Stimulated activated CD4-positive, alpha-beta T cell treated with anti-CD3 and anti-CD28 coated beads, Interleukin-12 subunit alpha, Interleukin-12 subunit beta, amount 100 ng/mL, for 4 hours (primary cell): Measurements from ENCODE around the gene CCIN.

ENCODE experiments used
- DNase-seq: peaks from one replicate; pipeline ENCODE4 v3.0.0-alpha.2; 2020

Gene CCIN

DNA sequence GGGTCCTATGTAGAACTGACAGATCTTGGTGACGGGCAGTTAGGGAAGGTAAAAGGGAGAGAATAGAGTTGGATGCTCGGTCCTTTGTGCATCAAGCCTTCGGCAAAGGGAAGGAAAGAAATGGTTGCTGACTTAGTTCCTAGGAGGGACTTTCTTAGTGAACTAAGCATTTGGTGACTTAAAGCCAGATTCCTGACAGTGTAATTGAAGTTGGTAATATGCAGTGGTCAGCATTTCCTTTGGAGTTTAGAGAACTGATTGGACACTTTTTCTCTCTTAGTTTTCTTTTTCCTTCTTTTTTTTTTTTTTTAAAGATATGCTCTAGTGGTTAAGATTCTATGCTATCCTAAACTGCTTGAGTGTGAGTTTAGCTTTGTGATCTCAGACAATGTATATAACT, 23.8 kb downstream of the CCIN start:
- no peak for DNase-seq

DNA sequence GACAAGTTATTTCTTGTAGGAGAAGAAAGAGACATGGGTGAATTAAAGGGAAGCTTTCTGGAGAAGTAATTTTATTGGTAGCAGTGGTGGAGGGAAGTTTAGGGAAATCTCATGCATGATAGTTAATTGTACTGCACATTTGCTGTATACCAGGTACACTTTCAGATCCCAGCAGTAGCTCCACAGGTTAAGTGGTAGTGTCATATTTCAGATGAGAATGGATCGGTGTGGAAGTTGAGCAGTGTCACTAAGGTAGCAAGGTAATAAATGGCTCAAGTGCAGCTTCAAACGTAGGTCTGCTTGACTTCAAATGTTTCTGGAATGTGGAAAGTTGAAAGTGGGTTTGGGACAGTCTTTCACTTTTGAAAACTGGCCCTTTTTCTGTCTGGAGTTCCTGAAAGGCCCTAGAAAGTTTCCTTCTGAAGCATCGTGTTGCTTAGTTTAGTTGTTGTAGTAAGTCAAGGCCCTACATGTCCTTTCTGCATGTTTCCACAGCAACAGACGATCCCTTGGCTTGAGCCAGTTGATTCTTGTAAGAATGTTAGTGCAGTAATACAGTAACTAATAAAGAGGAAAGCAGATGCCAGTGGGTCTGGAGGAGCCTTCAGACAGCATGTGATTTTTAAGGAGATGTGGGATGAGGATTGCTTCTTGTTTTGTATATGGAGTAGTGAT, 25.3 kb downstream of the CCIN start:
- DNase-seq, result no peak

DNA sequence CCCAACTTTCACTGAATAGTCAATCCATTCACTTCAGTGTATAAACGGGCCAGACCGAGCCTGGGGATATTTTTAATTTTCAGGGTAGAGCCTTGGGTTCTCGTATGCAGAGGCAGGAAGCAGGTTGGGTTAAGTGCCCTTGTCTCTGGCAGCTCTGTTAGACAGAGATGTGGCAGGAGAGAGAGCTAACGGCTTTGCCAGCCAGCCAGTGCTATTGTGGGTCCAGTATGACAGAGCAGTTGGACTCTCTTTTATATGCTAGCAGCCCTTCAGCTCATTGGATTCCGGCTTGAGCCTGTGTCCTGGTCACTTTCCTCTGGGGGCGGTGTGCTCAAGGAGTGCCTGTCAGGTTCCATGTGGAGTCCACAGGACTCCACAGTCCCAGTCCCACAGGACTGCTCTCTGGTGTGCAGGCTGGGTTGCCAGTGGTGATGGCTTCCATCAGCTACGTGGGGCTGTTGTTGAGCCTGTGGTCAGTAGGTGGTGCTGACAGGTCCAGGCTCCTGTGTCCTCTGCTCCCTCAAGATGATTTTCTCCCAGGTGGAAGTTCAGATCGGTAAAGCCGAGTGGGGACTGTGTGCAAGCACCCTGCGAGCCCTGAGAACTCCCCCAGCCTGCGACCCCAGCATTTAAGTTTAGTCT, 35.8 kb downstream of the CCIN start:
- DNase-seq, result no peak

DNA sequence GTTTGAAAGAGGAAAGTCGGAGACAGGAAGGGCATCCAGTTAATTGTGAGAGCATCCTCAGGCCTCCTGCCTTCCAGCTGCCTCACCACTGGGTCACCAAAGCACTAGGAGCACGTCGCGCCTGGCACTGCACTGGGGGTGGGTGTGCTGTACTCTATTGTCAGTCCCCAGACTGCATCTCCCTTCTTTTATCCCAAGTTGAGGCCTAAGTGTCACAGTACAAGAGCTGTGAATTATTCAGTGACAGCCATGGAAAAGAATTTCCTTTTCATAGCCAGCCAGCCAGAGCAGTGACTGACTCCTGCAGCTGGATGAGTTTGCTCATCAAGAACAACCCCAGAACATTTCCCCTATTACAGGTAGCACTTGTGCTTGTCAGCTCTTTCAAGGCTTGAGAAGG, 37.8 kb downstream of the CCIN start:
- DNase-seq, result no peak

DNA sequence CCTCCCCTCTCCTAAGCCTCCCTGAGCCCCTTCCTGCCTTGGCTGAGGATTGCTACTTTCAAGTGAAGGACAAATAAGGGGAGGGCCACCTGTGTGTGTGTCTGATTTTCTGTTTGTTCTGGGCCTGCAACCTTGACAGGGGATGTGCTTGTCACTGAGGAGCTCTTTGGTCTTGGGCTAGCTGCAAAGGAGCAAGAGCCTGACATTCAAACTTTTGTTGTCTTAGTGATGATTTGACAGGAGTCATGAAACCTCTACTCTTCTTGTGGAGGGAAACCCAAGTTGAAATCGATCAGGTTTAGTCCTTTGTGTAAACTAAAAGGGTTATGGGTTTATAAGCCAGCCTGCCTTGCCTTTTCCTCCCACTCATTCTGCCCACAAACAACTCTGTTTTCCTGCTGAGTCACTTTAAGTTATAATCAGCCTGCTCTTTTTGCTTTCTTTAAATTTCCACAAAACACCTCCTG, 38.4 kb downstream of the CCIN start:
- no peak for DNase-seq

DNA sequence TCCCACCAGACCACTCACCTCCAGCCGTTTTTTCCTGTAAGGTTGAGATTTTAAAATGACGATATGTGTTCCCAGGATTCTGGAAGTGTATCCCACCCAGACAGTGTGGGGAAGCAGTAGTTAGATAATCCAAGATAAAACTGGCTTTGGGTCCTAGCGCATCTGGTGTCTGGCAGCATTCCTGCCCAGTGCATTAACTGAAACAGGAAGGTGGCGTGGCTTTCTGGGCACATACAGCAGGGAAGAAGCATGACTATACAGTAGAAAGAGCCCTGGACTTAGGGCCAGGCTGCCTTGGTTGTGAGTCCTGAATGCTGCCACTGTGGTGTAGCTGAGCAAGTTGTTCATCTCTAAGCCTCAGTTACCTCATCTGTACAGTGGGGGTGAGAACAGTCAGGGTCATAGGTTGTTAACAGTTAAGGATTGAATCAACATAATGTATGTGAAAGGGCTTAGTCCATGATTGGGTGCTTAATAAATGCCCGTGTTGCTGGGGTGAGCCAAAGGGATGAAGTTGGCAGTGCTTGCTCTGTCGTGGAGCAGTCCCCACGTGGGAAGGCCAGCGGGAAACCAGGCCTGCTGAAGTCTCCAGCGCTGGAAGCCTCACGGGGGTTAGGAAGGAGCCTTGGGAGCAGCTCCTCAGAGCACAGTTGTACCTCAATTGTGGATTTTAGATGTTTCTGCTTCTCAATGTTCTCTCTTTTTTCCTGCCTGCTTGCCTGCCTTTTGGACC, 39.5 kb downstream of the CCIN start:
- DNase-seq, result no peak

DNA sequence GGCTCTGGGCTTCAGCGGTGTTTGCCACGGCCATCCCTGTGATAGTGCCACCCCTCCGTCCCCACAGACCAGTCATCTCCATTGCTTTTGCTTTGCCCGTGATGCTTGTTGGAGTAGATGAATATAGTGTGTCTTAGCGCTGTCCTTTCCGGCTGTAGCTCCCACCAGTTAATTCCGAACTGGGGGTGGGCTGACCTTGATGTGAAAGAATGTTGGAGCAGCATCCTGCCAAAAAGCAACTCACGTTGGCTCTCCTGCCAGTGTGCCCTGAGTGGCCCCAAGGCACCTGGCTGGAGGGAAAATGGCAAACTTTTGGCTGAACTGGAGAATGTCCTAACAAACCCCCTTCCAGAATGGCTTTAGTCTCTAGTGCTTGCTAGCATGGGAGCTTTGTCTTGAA, 41.5 kb downstream of the CCIN start:
- no peak for DNase-seq

DNA sequence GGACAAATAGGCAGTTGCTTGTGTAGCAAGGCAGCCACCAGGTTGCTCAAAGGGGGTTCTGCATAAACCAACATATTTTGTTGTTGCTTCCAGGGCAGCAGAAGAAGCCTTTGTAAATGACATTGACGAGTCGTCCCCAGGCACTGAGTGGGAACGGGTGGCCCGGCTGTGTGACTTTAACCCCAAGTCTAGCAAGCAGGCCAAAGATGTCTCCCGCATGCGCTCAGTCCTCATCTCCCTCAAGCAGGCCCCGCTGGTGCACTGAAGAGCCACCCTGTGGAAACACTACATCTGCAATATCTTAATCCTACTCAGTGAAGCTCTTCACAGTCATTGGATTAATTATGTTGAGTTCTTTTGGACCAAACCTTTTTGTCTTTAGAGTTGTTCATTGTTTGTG, 42.3 kb downstream of the CCIN start:
- no peak for DNase-seq

DNA sequence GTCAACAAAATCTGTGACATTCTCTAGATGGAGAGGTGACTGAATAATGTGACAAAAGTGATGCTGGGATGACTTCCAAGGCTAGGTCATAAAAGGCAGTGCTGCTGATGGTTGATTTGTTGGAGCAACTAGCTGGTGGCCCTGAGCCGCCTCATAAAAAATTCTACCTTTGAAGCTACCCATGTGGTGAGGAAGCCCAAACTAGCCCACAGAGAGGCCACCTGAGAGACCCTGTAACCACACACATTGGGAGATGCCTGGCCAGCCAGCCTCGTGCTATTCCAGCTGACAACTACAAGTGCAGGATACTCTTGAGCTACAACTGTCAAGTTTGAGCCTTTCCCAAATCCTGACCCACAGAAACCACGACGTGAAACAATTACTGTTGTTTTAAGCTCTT, 44.2 kb downstream of the CCIN start:
- no peak for DNase-seq

DNA sequence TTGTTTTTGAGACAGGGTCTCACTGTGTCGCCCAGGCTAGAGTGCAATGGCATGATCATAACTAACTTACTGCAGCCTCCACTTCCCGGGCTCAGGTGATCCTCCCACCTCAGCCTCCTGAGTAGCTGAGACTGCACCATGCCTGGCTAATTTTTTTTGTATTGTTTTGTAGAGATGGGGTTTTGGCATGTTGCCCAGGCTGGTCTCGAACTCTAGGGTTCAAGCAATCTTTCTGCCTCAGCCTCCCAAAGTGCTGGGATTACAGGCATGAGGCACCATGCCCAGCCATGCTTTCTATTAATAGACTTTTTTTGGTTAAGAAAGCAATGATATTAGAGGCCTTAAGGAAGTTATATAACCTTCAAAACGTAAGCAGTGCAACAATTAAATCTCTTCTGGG, 44.8 kb downstream of the CCIN start:
- no peak for DNase-seq

DNA sequence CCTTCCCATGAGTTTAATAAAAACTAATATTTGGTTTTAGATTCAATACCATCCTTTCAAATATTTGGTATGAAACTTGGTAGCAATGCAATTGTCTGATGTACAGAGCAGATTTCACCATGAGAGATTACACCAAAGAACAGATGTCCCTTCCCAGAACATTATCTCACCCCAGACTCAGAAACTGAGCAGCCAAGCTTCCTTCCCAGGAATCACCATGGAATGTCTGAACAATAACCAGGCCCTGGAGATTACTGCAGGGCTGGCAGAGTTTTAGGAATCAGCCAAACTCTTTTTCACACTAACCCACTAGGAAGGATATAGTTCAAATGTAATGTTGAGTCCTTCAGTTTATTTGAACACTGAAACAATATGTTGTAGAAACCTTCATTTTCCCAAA, 45.4 kb downstream of the CCIN start:
- no peak for DNase-seq

DNA sequence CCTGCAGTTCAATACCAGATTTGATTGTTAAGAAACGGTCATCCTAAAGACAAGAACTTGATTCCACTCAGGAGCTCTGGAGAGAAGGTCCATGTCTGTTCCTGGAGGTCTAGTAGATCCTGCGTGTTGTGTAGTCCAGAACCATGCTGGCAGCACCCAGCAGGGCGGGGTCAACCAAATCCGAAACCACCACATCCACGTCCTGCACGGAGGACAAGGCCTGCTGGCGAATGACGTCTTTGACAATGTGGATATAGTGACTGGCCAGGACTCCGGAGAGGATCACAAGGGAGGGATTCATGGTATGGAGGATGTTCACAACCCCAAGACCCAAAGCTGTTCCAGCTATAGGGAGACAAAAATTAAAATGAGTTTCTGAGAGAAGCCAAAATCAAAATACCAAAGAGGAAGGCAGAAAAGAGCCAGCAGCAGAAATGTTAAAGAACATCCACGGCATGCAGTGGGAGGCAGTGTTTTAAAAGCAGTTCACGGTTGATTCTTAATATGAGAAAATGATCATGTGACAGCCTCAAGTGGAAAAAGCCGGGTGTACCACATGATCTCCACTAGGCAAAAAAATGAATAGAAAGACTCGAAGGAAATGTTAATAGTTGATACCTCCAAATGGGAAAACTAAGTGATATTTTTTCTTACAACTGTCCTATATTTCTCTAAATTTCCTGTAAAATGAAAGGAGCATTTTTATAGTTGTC, 48.2 kb downstream of the CCIN start:
- DNase-seq, result no peak

DNA sequence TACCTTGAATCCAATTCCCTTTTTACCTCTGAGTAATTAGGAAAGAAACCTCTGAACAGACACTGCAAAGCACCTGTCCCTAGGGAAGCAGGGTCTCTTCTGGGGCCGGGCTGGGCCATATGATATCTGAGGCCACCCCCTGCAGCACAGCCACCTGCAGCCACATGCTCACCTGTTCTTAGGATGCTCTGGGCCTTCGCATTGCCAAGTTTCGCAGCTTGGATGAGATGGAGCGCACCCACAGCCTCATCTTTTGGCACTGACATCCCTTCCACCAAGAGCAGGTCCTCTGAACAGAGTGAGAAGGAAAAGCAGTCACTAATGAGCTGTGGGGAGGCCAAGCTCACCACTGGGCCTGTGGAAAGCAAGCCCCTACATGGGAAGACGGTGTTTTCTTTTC, 48.8 kb downstream of the CCIN start:
- DNase-seq, result no peak

DNA sequence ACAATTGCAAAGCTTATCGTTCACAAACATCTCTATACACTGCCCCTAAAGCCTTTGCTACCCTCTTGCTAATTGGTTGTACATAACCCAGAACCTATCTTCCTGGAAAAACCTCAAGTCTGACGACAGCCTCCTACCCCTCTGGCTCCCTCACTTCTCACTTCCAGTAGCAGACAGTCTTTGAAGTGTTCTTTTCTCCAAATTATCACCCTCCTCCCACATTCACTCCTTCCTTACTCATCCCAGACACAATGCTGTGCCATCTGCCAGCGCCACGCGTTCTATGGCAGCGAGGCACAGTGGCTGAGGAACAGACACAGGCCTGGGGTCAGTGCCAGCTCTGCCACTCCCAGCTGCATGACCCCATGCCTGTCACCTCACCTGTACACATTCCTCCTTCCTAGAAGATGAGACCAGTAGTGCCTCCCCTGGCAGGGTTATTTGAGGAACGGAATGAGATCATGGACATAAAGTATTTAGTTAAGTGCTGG, 49.3 kb downstream of the CCIN start:
- no peak for DNase-seq
